HG02884 (cell line): ENCODE measurements around the gene MUC4.
"Not testable (repeated sequence)": the region's sequence is repeated elsewhere in the genome, so short reads cannot be mapped to it uniquely, and the experiment has no call there.

ENCODE experiments used
- ATAC-seq: cut with Tn5 transposase; IDR thresholded peaks from one replicate; pipeline ENCODE4 v1.9.1; 2021; ENCODE audit warnings: mild to moderate bottlenecking, moderate library complexity; ENCODE audit not compliant: unreplicated experiment

Gene MUC4

DNA sequence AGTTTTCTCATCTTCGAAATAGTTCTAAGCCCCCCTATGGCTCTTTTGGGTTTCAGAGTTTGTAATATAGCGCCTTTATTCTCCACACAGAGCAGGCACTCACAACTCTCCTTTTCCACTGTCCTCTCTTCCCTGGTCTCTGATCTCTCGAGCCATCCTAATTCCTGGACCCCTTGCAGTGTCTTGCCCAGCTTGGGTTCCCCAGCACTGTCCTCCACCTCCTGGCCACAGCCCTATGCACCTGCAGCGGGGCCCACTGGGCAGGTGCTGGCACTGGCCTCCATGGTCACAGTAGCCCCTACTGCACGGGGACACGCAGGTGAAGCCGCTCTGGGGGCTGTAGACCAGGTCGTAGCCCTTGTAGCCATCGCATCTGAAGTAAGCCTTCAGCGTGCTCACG, 63.1 kb downstream of the MUC4 start:
- no peak for ATAC-seq

DNA sequence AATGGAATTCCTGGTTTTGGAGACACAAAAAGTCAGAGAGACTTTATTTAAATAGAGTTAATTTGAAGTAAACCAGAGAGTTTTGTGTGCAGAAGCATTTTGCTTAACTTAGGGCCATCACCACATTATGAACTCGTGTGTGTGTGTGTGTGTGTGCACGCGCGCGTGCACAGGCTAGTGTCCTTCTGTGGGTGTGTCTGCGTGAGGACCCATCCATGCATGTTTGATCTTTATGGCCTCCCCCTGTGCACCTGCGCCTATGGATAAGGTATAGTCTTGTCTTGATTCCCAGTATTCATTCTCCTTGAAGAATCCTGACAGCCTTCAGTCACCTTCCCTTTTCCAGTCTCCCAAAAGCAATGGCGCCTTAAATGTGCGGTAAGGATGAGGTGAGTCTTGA, 65.0 kb downstream of the MUC4 start:
- ATAC-seq = no peak

DNA sequence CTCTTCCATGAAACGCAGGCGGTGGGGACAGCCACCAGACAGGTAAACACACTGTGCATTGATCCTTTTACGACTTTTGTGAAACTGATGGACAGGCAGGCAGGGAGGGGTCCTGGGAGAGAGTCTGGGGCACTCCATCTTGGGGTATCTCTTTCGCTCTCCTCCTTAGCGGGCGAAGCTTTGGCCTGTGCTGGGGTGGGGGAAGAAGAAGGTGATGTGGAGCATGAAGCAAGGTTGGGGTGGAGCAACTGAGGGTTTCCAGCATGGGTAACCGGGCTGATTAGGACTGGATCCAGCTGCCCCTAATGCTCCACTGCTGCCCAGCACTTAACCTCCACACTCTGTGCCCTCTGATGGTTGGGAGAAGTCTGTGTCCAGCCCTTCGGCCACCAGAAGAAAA, 65.4 kb downstream of the MUC4 start:
- ATAC-seq = no peak

- no peak for ATAC-seq
Observed at GRCh38 chr3:195744437-195744836, 67.3 kb downstream of the MUC4 start.

DNA sequence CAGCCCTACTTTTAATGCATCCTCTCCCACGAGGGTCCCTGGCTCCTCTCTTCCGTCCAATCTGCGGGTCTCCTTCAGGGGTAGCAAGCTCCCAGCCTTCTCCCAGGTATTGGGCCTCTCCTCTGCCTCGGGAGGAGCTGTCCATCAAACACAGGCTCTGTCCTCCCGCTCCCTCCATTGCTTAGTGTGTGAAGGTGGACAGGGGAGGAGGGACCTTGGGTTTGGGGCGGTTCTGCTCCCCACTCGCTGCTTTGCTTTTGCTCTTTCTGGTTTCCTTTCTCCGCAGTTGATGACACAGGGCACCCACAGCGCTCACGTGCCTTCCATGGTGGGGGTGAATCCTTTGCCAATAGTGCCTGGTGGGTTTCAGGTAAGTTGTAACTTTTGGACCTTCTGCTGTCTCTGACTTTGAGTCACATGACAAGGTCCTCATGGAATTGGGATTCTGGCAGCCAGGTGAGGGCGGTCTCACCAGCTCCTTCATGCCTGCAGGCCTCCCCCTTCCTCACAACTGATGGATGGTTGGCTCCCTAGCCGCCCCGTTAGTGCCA, 72.1 kb downstream of the MUC4 start:
- ATAC-seq = no peak

- no peak for ATAC-seq
Observed at GRCh38 chr3:195738274-195739044, 73.3 kb downstream of the MUC4 start.

DNA sequence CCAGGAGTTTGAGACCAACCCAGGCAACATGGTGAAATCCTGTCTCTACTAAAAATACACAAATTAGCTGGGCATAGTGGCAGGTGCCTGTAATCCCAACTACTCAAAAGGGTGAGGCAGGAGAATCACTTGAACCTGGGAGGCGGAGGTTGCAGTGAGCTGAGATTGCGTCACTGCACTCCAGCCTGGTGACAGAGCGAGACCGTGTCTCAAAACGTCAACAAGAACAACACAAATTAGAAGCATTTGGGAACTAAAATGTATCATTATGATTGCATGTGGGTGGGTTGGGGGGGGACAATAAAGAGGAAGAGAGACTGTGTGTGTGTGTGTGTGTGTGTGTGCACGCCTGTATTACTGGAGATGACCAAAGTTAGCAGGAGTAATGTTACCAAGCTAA, 73.9 kb downstream of the MUC4 start:
- ATAC-seq = not testable (repeated sequence)

DNA sequence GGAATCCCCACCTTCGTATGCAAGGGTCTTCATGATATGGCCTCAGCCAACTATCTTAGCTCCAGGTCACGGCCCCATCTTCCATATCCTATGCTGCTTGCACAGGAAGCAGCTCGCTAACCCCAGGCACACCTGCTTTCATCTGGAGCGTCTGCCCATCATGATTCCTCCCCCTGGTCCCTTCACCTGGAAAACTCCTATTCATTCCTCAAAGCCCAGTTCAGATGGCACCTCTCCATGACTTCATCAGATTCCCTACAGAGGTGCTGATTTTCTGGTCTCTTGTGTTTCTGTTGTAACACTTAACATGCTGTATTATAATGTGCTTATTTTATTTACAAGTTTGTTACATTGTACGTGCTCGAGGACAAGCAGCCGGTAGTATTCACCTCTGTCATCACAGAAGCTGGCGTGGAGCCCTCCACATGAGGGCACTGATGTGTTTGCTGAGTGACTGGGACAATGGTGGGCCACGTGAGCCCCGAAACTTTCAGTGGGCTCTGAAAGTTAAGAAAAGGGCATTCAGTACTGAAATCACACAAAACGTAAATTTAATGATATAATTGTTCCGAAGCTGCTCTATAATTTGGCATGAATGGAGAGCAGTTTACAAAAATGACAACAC, 74.8 kb downstream of the MUC4 start:
- no peak for ATAC-seq

DNA sequence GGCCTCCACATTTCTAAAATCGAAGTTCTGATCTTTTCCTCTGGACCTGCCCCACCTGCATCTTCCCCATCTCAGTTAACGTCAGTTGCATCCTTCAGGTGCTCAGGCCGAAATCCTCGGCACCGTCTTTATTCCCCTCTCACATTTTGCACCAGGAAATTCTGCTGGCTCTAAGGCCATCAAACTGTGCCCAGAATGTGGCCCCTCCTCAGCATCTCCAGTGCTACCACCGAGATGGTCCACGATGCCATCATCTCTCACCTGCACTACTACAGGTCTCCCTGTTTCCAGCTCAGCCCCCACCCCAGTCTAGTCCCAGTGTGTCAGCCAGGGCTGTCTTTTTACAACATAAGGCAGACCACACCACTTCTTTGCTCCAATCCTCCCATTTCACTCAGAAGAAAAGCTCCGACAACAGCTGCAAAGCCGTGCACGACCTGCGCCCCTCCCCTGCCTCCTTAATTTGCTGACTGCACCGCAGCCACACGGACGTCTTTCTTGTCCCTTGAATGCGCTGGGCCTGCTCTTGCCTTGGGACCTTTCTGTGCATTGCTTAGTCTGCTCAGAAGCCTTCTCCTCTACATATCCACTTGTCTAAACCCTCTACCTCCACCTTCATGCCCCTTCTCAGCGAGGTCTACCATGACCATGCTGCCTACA, 76.6 kb downstream of the MUC4 start:
- ATAC-seq = no peak

- ATAC-seq = no peak
Observed at GRCh38 chr3:195732940-195733339, 78.8 kb downstream of the MUC4 start.

DNA sequence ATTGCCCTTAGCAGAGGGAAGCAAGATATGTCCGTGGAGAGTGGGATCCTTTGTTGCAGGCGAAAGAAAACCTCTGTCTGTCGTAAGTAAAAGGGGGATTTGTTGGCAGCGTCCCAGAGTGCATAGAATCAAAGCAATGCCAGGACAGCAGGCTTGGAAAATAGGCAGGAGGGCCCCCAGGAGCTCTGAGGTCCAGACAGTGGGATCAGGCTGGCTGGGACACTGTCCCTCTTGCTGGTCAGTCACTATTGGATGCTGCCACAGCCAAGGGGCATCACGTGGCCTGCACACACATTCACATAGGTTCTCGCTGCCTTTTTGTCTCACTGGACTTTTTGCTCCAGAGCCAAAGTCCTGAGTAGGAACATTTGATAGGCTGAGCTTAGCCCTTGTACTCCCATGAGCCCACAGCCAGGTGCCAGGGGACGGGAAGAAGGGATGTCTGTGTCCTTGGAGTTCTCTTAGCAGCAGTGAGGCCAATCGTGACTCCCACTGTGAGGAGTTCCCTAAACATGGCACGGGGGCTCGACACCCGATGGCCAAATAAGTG, 80.3 kb downstream of the MUC4 start:
- no peak for ATAC-seq

DNA sequence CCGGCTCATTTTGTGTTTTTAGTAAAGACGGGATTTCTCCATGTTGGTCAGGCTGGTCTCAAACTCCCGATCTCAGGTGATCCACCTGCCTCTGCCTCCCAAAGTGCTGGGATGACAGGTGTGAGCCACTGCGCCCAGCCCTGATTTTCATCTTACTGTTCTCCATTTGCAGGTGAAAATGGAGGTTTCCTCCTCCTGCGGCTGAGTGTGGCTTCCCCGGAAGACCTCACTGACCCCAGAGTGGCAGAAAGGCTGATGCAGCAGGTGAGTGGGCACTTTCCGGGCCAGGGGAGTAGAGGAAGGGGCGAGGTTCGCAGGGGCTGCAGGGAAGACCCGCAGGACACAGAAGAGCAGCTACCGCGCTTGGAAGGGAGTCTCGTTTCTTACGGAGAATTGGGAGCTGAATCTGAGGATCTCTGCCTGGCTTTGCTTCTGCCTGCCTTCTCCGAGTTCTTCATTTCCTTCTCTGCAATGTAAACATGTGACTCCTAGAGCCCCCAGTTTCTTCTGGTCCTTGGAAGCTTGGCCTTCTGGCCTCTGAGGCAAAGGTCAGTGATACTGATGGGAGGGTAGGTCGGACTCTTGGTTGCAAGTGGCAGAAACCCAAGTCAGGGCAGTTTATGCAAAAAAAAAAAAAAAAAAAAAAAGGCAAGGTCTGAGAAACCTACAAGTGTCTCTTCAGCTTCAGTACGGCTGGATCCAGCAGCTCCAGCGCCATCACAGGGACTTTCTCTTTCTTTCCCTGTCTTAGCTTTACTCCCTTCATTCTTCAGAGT, 82.1 kb downstream of the MUC4 start:
- ATAC-seq = no peak

DNA sequence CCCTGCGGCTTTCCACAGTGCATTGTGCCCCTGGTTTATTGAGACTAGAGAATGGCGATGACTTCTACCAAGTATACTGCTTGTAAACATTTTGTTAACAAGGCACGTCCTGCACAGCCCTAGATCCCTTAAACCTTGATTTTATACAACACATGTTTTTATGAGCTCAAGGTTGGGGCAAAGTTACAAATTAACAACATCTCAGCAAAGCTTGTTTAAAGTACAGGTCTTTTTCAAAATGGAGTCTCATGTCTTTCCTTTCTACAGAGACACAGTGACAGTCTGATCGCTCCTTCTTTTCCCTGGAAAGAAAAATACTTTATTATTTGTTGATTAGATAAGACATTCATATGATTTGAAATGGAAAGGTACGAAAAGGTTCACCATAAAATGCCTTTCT, 82.9 kb downstream of the MUC4 start:
- not testable (repeated sequence) for ATAC-seq

- no peak for ATAC-seq
Observed at GRCh38 chr3:195727606-195728195, 84.0 kb downstream of the MUC4 start.

DNA sequence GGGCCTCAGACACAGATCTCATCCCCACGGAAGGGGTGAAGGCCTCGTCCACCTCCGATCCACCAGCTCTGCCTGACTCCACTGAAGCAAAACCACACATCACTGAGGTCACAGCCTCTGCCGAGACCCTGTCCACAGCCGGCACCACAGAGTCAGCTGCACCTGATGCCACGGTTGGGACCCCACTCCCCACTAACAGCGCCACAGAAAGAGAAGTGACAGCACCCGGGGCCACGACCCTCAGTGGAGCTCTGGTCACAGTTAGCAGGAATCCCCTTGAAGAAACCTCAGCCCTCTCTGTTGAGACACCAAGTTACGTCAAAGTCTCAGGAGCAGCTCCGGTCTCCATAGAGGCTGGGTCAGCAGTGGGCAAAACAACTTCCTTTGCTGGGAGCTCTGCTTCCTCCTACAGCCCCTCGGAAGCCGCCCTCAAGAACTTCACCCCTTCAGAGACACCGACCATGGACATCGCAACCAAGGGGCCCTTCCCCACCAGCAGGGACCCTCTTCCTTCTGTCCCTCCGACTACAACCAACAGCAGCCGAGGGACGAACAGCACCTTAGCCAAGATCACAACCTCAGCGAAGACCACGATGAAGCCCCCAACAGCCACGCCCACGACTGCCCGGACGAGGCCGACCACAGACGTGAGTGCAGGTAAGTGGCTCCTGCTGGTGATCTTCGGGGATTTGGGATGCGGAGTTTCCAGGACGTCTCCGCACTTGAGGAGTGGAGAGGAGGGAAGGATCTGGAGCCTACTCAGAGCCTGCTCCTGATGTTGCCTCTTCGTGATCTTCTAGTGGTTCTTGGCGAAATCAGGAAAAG, 85.6 kb downstream of the MUC4 start:
- not testable (repeated sequence) for ATAC-seq

DNA sequence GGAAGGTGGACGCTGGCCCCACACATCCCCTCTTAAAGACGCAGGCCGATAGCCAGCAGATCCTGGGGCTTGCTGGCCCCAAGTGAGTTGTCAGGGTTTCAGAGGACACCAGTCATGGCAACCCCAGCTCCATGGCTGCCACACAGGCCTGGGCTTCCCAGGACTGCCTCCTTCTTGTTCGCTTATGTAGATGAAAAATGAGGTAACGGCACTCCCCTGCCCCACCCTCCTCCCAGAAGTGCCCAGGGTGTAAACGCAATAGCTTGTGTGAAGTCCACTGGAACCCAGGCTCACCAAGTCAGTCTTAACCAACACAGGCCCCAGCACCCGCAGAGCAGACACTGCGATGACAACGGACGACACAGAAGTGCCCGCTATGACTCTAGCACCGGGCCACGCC, 87.4 kb downstream of the MUC4 start:
- ATAC-seq = not testable (repeated sequence)

DNA sequence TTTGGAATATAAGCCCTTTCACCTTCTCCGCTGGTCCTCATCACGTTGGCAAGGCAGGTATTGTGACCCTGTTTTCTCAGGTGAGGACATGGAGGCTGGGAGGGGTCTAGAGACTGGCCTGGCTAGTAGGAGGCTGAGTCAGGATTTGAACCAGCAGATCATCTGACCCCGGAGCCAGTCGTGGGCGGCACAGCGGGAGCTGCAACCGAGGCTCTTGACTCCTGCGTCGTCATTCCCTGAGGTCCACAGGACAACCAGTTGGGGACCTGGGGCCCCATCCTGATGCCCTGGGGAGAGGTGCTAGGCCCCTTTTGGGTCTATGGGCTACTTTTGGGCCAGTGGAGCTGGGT, 88.8 kb downstream of the MUC4 start:
- ATAC-seq = not testable (repeated sequence)

GRCh38 chr3:195722139-195722995, 89.4 kb downstream of the MUC4 start:
- not testable (repeated sequence) for ATAC-seq
